CD4-positive, alpha-beta T cell treated with Interleukin-15 for 1 hour (primary cell): ENCODE measurements around the gene GREM2.
A peak's percentile ranks its signal among the peaks of the same experiment; 100 is the strongest.

Source experiments
- DNase-seq: peaks from one replicate; pipeline ENCODE4 v3.0.0-alpha.2; 2020

The GREM2 gene

GRCh38 chr1:240609527-240610060 is 2.4 kb downstream of the GREM2 start:
- no peak for DNase-seq

GRCh38 chr1:240608707-240609106 is 3.2 kb downstream of the GREM2 start:
- no peak for DNase-seq

- DNase-seq, result no peak
Observed at GRCh38 chr1:240607006-240607405, 4.9 kb downstream of the GREM2 start.

GRCh38 chr1:240602189-240602588 is 9.8 kb downstream of the GREM2 start:
- DNase-seq, result no peak

GRCh38 chr1:240599830-240600229 is 12.1 kb downstream of the GREM2 start:
- no peak for DNase-seq

- no peak for DNase-seq
Observed at GRCh38 chr1:240599299-240599698, 12.7 kb downstream of the GREM2 start.

GRCh38 chr1:240598216-240599001 is 13.5 kb downstream of the GREM2 start:
- DNase-seq, result no peak

GRCh38 chr1:240597153-240597745 is 14.7 kb downstream of the GREM2 start:
- no peak for DNase-seq

GRCh38 chr1:240595476-240595875 is 16.5 kb downstream of the GREM2 start:
- no peak for DNase-seq

GRCh38 chr1:240591564-240591963 is 20.4 kb downstream of the GREM2 start:
- no peak for DNase-seq

- no peak for DNase-seq
Observed at GRCh38 chr1:240591078-240591477, 20.9 kb downstream of the GREM2 start.

GRCh38 chr1:240589585-240590110 is 22.3 kb downstream of the GREM2 start:
- no peak for DNase-seq

GRCh38 chr1:240586006-240586405 is 25.9 kb downstream of the GREM2 start:
- DNase-seq, result no peak

- no peak for DNase-seq
Observed at GRCh38 chr1:240582953-240583352, 29.0 kb downstream of the GREM2 start.

- DNase-seq, result no peak
Observed at GRCh38 chr1:240579511-240579910, 32.4 kb downstream of the GREM2 start.

GRCh38 chr1:240577095-240577494 is 34.9 kb downstream of the GREM2 start:
- no peak for DNase-seq

- peak; percentile 19 for DNase-seq
Observed at GRCh38 chr1:240575981-240576662, 35.8 kb downstream of the GREM2 start.

- DNase-seq, result no peak
Observed at GRCh38 chr1:240572328-240572727, 39.6 kb downstream of the GREM2 start.

- no peak for DNase-seq
Observed at GRCh38 chr1:240571782-240572181, 40.2 kb downstream of the GREM2 start.

- no peak for DNase-seq
Observed at GRCh38 chr1:240567066-240567465, 44.9 kb downstream of the GREM2 start.

- no peak for DNase-seq
Observed at GRCh38 chr1:240562779-240563178, 49.2 kb downstream of the GREM2 start.

- DNase-seq, result no peak
Observed at GRCh38 chr1:240562111-240562590, 49.8 kb downstream of the GREM2 start.

- no peak for DNase-seq
Observed at GRCh38 chr1:240559781-240560180, 52.2 kb downstream of the GREM2 start.
